NCI-H2107 (cell line): ENCODE data around the gene PRPF40B.

Source experiments
- DNase-seq: peaks from one replicate; lab custom pipeline; 2025; lab: John Stamatoyannopoulos, UW

The PRPF40B gene

DNA sequence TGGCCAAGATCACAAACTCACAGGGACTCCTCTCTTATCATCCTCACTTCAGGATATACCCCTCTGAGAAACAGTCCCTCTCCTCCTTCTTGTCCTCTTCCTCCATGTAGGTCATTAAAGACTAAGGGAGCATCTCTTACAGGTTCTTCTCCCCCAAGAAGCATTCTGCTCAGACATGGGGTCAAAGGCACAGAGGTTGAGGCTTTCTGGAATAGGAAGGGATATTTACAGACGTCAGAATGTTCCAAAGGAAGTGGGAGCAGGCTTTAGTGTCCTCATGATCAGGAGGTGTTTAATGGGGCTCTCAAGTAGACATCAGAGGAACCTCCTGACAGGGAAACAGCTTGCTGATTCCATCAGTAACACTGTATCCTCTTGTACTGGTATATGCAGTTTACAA, 36.4 kb downstream of the PRPF40B start:
- DNase-seq: no peak

DNA sequence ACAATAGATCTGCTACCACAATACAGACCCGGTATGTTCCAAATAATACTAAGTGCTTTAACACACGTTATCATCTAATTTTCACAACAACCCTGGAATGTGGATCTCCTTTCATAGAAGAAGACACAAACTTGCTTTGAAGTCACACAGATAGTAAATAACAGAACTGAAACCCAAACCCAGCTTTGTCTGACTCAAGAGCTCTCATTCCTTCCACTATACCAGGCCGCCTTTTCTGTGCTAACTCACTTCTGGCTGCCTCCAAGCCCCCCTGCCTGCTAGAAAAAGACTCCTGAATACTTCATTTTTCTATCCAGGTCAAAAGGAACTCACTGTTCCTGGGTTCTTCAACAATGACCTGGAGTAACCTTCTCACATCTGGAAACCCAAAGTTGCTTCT, 37.8 kb downstream of the PRPF40B start:
- no peak for DNase-seq

DNA sequence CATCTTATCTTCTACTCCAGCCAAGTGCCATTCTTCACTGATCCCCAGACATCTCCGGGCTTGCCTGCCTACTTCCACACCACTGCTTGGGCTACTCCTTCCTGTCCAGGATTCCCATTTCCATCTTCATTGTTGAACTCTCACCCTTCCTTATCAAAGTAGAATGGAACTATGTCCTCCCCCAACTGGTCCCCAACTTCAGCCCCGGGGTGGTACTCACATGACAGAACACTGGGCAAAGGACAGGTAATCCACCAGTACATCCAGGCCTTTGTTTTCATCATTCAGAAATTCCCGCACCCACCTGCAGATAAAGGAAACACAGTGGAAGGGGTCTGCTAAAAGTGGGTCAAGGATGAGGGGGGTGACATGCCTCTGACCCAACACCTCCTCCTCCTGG, 38.4 kb downstream of the PRPF40B start:
- no peak for DNase-seq

DNA sequence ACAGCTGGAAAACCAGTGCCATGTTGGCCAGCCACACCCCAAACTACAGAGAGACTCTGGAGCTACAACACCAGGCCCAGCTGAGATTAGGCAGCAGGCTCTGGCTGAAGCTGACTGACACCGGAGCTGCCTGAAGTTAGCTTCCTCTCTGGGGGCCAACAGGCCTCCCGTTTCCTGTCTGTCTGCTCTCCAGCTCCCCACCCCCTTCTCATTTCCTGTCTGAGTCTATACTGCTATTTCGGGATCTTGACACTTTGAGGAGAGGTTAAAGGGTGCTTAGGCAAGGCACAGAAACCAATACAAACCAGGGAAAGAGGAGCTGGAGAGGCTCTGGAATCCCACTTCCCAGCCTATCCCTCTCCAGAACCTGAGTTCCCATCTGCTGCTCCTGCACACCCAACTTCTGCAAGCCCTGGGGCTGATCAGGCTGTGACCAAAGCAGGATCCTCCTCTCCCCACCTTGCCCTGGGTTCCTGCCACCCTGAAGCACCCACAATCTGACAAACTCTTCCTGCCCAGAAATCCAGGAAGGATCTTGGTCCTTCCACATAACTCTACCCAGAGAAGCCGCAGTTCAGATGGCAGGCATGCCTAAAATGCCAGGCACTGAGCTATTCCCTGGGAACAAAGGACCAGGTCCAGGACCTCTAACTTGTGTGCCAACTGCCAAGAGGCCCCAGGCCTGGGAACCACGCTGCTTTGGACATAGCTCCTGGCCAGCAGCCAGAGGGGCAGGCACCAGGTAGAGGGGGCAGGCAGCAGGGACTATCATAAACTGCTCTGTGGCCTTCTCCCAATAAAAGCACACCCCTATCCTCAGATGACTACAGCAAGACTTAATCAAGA, 39.9 kb downstream of the PRPF40B start:
- no peak for DNase-seq

DNA sequence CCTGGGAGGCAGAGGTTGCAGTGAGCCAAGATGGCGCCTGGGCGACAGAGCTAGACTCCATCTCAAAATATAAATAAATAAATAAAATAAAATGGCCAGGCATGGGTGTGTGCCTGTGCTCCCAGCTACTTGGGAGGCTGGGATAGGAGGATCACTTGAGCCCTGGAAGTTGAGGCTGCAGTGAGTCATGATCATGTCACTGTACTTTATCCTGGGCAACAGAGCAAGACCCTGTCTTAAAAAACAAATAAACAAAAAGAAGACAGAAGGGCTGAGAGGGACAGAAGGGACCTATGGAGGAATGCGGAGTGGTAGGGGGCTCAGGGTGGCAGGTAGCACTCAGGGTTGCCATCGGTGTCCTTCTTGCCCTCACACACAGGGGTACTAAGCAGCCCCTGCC, 40.8 kb downstream of the PRPF40B start:
- DNase-seq: no peak

DNA sequence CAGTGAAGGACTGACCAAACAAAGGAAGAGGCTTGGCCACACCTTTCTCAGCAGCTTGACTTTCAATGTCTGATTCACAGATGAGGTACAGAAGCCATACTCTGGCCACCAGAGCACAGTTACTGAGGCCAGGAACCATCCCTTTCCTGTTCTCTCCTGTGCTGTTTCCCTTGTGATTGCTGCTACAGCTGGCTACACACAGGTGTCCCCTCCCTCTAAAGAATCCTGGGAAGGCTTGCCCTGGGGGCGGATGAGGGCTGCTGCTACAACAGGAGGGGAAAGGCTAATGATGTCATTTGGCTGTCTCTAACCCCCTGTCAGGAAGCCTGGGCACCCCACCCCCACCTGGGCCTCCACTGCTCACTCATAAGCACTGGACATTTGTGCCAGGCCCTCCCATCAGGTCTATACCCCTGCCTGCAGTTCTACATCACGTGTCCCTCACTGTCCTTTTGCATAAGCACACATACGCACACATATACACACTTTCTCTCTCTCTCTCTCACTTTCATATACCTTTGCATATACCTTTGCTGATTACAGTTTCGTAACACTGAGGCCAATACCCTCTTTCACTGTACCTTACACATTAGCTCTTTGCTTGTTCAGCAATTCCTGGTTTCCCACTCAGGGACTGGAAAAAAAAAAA, 41.4 kb downstream of the PRPF40B start:
- DNase-seq: no peak

DNA sequence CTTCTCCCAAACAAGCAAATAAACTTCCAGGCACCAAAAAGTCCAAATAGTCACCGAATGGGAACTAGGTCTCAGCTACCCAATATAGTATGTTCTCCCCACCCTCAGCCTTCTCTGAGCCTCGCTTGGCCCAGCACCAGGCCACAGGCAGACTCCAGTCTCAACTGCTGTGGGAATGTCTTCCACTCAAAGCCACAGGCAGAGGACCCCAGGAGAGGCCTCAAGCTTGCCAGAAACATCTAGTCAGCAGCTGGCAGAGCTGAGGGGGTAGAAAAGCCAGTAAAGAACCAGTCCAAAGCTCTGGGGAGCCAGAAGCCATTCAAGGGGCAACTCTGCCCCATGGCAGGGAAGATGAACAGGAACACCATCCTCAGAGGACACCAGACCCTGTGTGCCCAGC, 42.0 kb downstream of the PRPF40B start:
- no peak for DNase-seq

DNA sequence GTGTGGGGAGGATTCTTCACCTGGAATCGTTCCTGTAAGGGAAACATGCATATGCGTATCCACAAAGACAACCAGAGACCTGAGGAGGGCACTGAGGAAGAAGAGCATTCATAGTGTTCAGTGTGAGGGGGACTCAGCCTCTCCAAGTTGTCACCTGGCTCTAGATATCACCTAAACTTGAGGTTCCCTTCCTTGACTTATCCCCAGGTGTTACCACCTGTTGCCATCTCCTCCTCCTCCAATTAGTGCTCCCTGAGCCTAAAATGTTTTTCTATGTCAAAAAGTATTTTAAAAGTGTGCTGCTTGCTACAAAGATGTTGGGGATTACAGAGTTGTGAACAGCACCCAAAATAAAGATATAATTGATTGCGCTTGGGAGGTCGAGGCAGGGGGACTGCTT, 42.8 kb downstream of the PRPF40B start:
- no peak for DNase-seq

DNA sequence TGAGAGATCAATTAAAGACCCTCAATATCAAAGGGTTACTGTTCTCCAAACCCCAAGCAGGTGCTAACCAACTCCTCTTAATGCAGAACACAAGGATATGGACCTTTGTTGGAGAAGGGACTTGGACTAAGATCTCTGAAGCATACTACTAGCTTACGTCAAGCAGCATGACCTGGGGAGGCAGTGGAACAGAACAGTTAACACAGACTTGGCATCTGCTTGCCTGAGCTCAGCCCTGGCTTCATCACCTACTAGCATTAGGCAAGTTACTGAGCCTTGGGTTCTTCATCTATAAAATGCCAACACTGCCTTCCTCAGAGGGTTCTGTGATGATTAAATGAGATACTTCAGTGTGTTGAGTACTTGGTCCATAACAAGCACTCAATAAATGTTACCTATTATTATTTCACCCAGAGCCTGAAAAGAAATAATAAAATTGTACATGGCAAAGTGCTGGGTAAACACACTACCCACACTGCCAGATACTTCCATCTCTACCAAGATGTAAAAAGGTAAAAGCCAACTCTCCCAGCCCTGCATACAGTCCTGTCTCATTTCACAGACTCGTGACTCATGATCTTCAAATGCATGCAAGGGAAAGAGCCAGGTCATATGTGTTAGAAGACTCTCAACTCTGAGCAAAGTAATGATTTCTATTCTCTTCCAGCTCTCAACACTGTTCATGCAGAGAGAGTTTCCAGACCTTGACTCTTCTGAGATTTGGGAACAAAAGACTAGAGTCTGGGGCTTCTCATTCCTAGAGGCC, 44.1 kb downstream of the PRPF40B start:
- no peak for DNase-seq

DNA sequence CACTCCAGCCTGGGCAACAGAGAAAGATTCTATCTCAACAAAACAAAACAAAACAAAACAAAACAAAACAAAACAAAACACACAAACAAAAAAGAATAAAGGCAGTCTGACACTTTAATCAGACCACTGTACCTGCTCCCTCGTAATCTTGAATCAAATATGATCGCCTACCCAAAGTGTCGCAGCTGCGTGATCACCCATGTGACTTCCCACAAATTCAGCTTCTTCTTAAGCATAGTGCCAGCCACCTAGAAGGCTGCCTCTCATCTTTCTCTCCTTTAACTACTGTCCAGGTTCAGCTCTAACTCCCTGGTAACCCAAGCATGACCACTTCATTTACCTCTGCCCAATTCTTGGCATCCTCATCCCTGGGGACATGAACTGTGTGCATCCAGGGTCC, 46.4 kb downstream of the PRPF40B start:
- DNase-seq: no peak

DNA sequence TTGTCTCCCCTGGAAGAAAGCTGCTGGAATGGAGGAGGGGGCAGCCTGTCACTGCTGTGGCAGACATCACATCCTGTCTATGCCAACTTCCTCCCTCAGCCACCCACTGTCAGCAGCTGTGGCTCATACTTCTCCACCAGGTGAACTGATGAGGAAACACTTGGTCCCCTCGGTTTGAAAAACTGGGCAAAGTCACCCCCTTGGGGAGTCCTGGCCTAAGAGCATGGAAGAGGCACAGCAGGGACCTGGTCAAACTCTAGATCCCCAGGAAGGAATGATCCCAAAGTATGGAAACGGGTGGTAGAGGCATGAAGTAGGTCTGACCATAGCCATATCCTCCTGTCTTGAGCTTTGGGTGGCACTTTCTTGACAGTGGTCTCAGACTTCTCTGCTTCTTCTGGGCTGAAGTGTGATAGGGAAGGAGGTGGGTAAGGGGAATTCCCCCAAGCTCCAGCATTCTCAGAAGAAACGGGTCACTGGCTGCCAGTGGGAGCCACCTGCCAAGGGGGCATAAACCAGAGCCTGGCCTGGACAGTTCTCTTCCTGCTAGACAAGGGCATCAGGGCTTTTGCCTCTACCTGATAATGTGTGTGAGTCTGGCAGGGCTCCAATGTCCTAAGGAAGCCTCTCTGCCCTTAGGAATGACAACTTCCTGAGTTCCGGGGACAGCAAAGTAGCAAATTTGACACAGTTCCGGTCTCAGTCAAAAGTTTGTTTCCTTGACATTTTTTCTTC, 47.8 kb downstream of the PRPF40B start:
- no peak for DNase-seq

DNA sequence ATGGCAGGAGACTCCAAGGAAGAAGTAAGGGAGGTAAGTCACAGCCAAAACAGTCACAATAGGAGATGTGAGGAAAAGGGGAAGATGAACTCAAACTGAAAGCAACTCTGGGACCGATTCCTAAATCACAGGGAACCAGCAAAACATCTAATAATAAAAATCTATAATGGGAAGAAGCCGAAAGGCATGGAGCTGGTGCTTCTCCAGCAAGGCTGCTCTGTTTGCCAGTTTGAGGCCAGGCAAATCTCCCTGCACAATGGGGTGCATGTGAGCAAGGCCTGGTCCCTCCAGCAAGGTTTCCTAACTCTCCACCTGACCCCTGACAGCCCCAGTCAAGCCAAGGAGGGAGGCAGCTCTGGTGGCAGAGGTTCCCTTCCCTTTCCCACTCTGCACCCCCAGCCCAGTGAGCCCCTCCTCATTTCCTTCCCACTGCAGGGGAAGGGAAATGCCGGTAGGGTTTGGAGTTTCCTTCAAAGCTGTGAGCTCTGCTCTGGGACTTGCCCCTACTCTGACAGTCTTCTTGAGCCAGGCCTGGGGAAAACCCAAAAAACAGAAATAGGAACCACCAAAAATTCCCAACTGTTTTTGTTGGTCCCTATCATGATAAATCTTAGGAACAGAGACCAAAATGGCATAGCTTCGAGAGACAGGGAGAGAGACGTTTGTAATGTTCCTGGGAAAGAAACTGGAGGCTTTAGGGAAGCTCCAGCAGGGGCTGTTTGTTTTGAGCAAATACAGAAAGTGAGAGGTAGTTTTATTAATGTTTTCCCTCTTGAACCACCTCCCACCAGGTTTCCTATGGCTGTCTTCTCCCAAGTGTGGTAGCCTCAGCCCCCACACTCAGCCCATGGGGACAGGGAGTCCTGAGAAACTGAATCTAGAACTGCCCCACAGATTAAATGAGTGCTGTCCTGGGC, 49.2 kb downstream of the PRPF40B start:
- no peak for DNase-seq

DNA sequence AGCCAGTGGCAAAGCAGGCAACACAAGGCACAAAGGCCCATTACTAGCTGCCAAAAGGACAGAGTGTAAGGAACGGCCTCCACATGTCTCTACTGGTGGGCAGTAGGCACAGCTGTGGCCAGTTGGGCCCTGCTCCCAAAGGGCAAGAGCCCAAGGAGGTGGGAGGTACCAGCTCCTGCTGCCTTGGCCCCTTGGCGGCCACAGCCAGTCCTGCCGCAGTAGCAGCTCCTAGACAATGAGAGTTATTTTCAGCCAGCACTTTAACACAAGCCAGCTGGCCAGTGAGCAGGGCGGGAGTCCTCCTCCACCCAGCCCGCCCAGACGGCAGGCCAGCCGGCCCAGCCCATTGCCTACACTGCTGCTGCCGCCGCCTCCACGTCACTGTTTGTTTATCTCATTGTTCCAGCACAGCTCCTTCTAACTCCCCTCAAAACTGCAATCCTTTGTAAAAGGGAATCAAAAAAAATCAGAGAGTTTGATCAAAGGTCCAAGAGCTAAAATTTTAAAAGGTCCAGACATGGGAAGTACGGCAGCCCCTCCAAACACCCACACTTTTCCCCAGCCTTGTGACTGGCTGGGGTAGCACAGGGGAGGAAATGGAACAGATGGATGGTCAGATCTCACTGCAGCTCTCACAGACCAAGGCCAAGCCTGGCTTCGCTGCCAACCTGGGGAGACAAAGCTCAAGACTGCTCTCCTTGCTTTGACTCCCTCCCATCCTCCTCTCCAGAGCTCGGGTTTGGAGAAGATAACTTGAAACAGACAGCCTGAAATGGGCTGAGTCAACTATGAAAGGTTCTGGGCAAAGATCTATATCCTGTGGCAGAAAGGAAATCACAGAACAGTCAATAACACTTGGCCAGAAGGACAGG, 50.3 kb downstream of the PRPF40B start:
- DNase-seq: peak; percentile 69

DNA sequence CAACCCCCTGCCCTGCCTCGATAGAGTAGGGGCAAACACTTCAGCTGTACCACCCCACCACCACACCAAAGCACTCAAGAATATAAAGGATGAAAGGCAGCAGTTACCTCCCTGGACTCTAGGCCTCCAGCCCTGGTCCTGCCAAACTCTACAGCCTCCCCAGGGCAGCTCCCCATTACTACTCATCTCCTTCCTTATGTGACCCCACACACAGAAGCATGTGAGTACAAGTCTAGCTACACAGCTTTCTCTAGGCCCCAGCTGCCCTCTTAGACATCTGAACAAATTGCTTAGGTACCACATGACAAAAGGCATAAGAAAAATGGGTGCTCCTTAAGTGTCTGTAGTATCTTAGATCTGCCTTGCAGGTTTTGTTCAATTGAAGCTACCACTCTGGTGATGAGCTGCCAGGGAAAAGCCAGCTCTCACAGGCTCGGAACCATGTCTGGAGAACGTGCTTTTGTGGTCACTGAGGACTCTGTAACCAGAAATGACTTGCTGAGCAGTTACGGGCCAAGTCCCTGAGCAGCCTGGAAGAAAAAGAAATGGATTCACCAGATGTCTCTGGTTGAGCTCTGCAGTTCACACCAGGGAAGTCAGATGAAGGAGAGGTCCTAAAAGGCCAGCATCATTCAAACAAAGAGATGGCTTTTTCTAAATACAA, 51.1 kb downstream of the PRPF40B start:
- no peak for DNase-seq

DNA sequence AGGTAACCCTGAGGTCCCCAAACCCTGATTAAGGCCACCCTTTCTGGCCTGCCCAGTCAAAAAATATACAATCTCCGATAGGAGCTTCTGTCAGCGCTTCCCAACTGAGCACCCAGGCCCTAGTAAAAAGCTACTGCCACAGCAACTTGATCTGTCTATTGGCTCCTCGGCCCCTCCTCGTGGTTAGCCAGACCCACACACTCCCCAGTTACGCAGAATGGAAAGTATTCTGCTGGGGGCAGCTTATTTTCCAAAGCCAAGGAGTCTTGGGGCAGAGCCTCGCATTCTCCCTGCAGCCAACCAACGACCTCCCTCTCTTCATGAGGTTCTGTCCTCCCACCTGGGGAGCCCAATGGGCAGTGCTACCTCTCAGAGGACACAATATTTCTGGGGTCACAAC, 51.8 kb downstream of the PRPF40B start:
- DNase-seq: no peak

DNA sequence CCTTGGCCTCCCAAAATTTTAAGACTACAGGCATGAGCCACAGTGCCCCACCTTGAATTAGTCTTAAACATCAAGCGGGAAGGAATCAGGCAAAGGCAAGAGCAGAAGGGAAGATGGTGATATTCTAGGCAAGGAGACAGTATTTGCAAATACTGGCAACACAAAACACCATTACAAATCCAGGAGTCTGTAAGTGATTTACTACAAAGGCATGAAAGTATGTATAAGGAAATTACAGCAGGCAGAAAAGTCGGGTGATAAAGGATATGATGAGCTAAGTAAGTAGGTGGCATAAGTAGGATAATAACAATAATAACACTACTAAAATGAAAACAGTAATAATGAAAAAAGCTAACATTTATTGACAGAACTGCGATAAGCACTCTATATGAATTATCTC, 55.4 kb downstream of the PRPF40B start:
- DNase-seq: no peak

DNA sequence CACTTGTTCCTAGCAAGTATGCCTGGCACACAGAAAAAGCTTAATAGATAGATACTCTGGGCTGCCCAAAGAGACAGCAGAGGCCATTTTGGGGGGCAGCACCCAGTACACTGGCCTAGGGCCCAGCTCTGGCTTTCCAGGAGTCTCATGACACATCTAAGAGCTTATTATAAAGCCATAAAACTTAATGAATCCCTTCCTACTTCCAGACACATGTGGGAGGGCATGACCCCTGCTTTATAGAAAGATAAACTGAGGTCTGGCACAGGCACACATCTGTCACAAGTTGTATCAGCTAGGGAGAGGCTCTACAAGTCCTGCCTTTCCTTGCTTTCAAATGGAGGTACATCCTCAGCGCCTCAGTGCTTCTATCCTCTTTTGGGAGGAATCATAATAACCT, 56.7 kb downstream of the PRPF40B start:
- DNase-seq: no peak

DNA sequence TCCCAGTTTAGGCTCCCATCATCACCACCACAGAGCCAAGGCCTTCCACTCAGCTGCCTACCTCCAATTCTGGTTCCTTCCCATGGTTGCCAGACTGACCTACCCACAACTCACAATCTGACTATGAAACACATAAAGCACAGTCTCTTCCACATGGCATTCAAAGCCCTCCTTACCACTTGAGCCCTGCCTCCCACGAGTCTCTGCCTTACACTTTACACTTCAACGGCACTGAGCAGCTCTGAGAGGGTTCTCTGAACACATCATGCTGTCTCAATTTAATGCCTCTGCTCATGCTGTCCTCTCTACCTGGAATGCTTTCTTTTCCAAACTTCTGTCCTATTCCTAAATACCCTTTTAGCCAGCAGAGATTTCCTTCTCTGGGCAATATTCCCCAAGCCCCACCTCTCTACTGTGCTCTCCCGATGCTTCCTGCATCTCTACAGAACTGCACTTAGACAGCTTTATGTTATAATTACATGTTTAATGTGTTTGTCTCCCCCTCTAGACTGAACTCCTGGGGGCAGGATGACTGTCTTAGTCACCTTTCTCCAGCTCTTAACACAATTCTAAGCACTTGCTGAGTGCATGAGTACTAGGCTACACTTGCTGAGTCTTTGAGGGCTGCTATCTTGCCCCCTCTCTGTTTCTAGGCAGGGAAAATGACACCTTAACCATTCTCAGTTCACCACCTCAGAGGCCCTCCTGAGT, 60.4 kb downstream of the PRPF40B start:
- no peak for DNase-seq

DNA sequence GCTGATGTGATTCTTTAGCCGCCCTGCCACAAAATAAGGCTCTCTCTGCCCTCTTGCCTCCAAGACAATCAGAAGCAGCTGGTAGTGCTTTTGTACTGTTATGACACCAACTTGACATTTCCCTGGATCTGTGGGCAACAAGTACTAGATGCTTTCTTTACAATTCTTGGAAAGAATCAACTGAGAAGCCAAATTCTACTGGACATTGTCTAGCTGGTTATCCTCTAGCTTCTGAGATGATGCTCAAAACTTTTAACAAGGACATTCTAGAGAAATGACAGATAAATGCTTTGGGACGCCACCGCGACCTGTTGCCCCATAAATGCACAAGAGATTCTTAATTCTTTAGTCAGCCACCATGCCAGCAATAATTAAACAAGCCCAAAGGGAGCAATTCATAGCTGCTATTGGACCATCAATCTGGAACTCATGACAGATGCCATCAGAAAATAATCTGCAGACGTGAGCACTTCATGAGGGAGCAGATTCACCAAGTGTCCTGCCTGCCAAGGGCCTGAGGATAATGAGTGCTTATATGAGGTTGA, 61.0 kb downstream of the PRPF40B start:
- DNase-seq: no peak
